Suppressor macrophage (primary cell): ENCODE results near the gene PODXL2.
"Not testable (repeated sequence)": the region's sequence is repeated elsewhere in the genome, so short reads cannot be mapped to it uniquely, and the experiment has no call there.

Experiments
- DNase-seq, 4 experiments: peaks; one replicate each; pipeline ENCODE4 v3.0.0-alpha.2; 2020 to 2022

PODXL2 gene

DNA sequence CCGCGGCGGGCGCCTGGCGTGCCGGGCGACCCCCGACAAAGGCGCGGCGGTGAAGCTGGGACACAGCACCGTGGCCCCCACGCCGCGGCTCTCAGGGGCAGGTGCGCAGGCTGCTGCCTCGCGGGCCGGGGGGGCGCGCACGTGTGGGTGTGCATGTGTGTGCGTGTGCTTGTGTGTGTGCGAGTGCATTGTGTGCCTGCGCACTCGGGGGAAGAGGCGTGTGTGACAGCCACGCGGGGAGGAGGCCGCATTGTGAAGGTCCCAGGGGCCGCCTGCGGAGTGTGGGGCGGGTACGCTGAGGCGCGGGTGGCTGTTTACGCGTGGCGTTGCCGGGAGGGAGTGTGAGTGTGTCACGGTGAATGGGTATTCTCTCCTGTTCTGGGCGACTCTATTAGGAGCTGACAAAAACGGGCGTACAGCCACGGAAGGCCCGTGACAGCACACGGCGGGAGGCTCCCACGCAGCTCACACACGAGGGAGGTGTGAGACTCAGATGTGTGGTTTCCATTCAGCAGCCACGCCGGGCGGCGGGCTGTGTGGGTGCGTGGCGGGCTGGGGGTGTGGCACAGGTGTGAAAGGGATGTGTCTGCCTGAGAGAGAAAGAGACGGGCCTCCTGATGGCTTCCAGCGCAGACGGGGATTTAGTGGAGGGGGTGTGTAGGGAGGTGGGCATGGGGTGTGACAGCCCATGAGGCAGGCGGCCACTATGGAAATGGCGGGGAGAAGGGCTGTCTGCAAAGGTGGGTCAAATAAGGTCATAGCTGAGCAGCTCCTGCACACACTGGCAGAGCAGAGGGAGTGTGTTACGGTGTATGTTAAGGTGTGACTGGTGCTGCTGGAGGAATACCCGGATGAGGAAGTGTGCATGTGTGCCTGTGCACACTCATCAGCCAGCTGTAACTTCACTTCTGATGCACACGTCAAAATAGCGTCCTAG lies 750 bp downstream of the PODXL2 start:
- DNase-seq, result peak in 3 of 4 experiments; percentile 13 to 19 (median 14)

DNA sequence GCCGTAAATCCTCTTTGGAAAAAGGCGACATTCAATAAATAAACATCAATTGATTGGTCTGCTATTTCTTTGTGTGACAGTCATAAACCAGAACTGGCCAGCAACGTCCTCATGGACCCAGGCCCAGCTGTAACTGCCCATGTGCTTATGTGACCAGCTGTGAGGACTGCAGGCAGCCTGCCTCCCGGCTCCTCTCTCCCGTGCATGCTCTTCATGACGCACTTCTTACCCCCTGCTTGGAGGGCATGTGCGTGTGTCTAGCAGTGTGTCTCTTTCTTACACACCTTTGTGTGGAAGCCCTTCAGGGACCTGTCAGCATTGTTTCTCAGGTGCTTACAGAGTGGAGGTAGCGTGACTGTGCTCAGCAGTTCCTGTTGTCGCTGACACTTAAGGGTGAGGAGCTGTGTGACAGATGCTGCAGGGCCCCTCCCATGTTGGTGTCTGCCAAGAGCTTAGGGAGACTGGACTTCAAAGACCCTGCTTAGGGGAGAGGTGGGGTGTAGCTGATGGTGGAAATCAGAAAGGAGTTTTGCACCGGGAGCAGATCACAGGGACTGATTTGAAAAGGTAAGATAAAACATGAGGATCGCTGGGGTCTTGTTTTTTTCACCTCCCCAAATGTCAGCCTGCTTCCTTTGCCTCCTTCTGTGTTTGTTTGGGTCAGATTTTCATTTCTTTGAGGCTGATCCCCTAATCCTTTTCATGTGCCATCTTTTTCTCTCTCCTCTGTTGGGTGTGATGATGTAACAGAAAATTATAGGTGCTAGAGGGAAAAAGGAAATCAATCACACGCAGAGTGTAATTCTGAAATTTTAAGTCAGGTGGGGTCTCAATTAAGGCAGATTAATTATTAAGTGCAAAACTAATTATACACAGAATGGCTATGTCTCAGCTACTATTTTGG lies 2.1 kb downstream of the PODXL2 start:
- no peak for DNase-seq

DNA sequence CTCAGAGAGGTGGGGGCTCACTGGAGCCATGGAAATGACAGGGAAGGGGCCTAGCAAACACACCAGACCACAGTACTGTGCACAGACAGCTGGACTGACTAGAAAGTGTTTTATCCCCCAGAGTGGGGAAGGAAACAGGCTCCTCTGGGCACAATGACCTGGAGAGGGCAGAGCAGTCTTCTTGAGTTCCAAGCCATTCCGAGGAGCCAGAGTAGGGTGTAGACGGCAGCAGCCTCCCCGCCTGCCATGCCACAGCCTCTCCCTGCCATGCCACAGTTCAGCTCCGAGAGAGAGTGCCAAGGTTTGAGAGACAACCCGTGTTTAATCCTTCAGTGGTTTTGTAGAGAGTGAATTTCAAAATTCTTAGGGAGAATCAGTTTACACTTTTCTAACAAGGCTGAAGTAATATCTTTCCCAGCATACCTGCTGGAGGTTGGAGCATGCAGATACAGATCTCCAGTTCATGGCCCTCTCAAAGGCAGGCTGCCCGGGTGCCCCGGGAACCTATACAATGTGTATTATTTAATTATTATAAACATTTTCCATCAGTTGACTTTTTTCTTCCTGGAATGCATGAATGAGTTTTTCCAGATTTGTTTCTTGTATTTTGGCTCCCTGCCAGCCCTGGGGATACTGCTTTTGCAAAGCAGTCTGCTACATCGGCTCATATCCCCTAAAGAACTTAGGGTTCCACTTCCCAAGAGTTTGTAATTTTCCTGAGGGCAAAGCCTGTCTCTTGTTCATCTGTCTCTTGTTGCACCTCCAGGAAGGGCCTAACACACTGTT lies 3.2 kb downstream of the PODXL2 start:
- no peak for DNase-seq

DNA sequence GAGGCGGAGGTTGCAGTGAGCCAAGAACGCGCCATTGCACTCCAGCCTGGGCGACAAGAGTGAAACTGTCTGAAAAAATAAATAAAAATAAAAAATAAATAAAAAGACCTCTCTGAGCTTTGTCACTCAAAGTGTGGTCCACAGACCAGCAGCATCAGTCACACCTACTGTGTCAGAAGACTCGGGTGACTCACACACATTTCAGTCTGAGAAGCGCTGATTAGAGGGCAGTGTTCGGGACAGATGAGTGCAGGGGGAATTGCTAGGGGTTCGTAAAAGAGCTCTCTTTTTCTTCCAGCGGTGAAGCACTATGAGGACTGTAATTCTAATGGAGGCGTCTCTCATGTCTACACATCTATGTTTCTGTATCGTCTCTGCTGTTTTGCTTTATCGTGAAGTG lies 5.7 kb downstream of the PODXL2 start:
- DNase-seq, result no peak

DNA sequence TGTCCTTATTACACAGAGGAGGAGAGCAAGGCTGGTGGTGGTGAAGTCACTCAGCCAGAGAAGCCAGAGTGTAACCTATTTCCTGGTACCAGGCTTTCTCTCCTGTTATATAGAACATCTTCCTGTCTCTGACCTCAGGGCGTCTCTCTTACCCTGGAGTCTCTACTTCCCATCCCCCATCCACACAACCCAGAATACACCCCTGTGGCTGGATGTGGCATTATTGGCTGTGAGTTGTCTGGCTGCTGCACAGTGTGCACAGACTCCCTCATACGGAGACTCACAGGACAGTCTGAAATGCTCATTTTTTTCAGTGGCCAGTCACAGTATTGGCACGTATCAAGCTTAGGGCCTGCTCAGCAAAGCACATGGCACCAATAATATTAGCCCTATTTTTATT lies 8.6 kb downstream of the PODXL2 start:
- no peak for DNase-seq

DNA sequence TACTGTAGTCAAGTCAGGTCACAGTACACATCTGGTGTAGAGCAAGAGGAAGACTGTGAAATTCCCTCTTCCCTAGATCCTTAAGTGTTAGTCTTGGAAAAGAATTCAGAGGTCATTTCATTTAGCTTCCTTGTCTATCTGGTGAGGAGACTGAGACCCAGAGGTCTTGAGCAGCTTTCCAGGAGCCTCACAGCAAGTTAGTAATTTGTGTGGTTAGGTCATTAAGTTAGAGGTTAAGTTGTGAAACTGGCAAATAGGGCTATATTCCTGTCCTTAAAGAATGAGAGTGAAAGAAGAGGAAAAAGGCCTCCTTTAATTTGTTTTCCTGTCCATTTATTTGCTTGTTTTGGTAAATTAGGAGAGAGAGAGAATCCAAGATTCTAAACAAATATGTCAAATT lies 9.0 kb downstream of the PODXL2 start:
- no peak for DNase-seq

DNA sequence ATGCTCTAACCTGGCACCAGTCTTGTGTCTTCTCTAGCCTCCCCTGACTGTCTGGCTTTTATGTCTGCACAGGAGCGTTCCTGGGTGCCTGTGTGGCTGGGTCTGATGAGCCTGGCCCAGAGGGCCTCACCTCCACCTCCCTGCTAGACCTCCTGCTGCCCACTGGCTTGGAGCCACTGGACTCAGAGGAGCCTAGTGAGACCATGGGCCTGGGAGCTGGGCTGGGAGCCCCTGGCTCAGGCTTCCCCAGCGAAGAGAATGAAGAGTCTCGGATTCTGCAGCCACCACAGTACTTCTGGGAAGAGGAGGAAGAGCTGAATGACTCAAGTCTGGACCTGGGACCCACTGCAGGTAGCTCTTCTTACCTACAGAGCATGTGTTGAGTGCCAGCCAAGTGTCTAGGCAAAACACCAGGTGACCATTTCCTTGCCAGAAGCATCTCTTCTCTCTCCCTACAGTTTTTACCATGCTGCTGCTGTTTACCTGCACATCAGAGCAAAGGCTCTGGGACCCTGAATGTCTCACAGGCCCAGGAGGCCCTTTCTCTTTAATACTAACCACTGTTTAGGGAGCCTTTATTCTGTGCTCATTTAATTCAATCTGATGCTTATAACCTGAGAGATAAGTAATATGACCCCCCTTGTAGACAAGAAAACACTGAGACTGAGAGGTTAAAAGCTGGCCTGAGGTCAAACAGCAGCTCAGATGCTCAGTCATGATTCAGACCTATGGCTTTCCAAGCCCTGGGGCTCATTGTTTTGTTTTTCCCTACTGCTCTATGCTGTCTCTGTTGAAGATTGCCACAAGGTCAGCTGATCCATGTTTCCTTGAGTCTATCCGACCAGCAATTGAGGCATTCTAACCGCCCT lies 10.4 kb downstream of the PODXL2 start:
- DNase-seq, result no peak

DNA sequence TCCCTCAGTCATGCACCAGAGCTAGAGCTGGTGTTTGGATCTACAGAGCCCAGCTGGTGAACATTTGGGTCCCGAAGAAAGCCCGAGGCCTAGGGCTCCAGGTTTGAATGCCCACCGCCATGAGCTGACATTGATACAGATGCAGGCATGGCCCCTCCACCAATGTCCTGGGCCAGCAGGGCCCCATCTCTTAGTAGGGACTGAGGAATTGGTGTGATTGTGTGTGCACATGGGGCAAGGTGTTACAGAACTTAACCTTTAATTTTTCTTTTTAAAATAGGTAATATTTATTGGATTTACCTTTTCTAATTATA lies 11.0 kb downstream of the PODXL2 start:
- no peak for DNase-seq

DNA sequence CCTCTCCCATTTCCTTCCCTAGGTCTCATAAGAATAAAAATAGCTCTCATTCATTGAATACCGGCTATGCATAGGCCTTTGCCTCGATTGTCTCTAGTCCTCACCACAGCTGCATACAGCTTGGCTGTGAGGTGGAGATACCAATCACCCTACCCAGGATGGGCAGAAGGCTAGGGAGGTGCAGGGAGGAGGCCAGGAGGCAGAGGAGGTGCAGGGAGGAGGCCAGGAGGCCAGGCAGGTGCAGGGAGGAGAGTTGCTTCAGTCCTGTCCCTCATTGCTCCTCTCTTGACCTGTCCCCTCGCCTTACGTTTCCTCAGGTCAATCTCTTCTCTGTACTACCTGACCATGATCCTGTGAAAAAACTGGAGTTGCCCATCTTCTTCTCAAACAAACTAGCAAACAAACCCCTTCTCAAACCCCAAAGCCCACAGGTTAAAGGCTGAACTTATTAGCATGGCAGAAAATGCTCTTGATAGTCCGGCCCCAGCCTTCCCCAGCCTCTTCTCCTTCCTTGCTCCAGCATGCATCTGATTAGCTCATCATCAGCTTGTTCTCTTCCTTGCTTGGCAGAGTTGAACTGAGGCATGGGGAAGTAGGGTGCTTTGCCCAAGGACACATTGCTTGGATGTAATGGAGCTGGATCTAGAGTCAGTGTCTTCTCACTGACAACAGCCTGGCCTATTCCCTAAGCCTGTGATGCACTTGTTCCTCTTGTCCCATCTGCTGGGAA lies 15.8 kb downstream of the PODXL2 start:
- peak in 3 of 4 experiments; percentile 48 to 58 (median 51) for DNase-seq

DNA sequence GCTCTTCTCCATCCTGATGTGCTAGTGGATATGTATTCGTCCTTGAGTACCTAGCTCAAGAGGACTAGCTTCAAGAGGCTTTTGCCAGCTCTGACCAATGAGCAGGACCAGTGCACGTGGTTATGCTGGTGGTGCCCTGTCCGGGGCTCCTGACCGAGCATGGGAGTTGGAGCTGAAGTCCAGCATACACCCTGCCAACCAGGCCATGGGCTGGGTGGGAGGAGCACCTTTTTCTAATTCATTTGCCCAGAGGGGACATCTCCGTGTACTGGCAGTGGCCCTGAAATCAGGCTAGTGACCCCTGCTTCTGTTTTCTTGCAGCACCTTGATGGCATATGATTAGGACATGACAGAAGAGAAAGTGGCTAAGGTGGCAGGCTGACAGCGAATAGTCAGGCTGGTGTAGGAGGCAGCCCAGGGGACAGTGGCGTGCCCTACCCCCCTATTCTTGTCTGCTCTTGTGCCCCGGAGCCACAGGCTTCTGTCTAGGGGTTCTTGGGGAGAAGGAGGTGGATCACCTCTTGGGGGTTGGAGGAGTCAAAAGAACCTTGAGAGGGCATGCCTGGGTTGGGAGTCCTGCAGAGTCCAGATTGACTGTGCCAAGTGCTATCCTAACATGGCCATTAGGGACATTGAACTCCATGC lies 16.5 kb downstream of the PODXL2 start:
- no peak for DNase-seq

DNA sequence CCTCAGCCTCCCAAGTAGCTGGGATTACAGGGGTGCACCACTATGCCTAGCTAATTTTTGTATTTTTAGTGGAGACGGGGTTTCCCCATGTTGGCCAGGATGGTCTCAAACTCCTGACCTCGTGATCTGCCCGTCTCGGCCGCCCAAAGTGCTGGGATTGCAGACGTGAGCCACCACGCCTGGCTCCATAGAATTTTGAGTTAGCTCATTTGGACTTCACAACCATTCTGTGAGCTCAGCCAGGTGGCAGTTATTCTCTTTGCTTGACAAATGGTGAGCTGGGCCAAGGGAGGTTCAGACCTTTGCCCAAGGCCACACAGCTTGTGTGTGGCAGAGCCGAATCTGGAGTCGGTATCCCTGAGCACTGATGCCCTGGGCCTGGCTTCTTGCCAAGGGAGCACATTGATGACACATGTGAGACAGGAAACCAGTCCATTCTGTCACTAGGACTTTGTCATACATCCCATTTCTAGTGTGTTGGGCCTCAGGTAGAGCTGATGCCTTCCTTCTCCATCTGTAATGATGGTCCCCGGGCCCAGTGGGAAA lies 17.6 kb downstream of the PODXL2 start:
- no peak for DNase-seq

DNA sequence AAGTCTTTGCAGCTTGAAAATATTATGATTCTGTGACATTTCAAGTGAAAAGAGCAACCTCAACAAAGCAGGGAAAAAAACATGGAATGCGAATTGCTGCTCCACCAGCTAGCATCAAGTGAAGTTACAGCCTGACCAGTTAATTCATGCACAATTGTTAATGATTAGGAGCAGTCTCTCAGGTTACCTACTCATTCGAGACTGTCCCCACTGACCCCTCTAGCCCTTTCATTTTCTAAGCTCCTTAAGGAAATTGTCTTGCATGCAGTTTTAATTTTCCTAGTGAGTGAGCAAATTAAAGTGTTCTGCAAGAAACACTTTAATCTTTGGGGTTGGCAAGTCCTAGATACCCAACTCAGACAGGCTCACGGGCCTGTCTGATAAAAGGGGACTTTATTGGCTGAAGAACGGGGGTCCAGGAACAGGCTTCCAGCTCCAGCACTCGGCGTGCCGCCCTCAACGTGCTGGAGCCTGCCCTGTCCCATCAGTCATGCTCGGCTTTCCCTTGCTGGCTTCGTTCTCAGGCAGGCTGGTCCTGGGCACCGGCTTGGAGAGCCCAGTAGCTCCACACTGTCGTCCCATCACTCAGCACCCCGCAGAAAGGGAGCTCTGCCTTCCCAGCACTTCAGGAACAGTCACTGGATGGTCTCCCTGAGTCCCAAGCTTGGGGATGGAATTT lies 18.3 kb downstream of the PODXL2 start:
- no peak for DNase-seq

DNA sequence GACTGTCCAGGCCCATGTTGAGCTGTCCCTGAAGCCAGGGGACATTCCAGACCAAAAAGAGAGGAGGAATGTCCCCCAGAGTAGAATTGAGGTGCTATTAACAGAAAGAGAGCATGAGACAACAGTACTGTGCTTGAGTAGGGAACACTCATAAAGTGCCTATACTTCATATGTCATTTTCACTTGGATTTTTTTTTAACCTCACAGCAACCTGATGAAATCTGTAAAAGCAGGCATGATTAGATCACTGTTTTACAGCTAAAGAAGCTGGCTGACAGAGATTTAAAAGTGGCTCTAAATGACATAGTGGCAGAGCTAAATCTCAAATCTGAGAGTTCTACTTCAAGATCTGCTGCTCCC lies 18.8 kb downstream of the PODXL2 start:
- no peak for DNase-seq

DNA sequence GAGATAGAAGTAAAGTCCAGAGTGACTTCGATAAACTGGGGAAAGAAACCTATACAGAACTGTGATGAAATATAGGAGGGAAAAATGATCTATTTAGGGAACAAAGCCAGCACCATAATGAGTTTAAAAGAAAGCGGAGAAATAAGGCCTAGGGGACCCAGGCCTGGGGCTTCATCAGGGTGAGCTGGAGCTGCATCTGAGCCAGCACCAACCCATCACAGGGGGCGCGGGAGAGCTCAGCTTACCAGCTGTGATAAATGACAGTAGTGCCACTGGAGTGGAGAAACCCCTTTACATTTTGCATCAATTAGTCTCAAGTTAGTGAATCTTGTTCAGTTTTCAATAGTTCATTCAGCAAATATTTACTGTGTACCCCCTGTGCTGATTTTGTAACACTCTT lies 21.3 kb downstream of the PODXL2 start:
- no peak for DNase-seq

DNA sequence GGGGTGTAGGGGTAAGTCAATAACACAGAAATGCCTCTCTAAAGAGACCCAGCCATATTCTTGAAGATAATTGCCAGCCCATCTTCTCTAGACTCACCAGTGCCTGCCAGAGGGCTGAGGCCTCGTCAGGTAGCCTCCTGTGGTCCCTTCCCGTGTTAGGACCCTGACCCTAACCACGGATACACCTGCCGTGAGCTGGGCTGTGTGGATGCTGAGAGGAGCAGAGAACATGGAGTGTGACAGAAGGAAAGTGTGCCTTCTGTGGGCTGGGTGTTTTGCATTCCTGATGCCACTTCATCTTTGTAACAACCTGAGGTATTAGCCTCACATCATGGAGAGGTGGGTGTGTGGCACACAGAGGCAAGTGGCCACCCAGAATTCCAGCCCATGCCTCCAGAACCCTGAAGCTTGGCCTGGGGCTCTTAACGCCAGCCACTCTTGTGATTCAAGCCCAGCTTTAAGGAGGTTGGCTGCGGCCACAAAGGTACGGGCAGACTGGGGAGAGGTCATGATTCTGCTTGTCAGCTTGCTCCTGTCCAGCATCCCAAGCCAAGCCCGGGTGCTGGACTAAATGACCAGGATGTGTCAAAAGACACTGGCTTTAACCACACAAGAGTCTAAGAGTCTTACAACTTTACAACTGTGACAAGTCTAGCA lies 22.7 kb downstream of the PODXL2 start:
- no peak for DNase-seq

DNA sequence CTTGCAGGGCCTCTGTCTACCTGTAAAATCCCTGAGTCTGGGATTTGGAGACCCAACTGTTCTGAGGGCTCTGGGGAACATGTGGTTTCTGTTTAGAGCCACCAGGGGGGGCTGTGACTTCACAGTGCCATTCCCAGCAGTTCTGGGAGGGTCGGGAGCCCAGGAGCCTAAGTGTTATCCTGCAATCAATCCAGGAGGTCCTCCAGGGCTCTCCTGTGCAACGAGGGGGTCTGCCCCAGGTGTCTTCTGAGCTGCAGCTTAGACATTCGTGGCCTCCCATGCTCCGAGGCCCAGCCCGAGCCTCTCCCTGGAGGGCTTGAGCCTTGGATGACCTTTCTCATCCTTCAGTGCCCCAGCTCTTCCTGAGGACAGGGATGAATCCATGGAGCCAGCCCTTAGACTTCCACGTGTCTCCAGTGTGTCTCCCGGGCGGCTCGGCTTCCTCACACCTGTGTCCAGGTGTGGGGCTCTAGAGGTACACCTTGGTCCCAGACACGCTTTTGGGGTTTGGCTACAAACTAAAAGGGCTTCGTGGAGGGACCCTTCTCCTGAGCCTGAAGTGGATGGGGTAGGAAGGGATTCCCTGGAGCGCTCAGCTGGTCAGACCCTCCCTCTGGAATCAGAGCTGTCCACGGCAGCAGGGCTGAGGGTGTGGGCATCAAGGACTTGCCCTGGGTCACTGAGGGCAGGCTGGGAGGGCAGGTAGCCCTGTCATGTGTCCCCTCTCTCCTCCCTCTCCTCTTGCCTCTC lies 23.4 kb downstream of the PODXL2 start:
- peak; percentile 63 to 77 (median 72) for DNase-seq

DNA sequence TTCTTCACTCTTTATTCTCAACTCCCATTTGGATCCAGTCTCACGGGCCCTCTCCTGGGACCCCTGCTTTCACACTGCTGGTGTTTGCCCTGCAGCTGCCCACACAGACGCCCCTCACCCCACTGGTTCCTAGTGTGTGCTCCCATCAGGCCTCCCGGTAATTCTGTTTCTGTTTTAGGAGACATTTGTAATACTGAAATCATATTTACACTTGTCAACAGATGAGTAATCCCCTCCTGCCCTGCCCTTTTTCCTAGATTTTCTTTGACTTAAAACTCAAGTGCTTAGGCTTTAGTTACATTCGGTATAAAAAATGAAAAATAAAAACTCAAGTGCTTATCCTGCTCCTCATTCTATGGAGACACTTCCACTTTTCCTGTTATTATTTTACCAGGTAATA lies 25.4 kb downstream of the PODXL2 start:
- DNase-seq, result peak in 1 of 4 experiments; percentile 16

DNA sequence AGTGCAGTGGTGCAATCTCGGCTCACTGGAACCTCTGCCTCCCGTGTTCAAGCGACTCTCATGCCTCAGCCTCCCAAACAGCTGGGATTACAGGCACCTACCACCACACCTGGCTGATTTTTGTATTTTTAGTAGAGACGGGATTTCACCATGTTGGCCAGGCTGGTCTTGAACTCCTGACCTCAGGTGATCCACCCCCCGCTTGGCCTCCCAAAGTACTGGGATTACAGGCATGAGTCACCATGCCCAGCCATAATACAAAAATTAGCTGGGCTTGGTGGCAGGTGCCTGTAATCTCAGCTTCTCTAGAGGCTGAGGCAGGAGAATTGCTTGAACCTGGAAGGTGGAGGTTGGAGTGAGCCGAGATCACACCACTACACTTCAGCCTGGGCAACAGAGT lies 26.0 kb downstream of the PODXL2 start:
- not testable (repeated sequence) for DNase-seq
